Islet of Langerhans (tissue), 1 donor: ENCODE data around the gene CCDC185.
A peak's percentile ranks its signal among the peaks of the same experiment; 100 is the strongest.
"Not testable (repeated sequence)": the region's sequence is repeated elsewhere in the genome, so short reads cannot be mapped to it uniquely, and the experiment has no call there.

Experiments
- FAIRE-seq: peaks from one replicate; lab custom pipeline; 2011; peaks lifted over from hg19 to GRCh38; lab: Jason Lieb, UNC

Gene CCDC185

GRCh38 chr1:223394706-223395105 lies 1.5 kb downstream of the CCDC185 start:
- no peak for FAIRE-seq

DNA sequence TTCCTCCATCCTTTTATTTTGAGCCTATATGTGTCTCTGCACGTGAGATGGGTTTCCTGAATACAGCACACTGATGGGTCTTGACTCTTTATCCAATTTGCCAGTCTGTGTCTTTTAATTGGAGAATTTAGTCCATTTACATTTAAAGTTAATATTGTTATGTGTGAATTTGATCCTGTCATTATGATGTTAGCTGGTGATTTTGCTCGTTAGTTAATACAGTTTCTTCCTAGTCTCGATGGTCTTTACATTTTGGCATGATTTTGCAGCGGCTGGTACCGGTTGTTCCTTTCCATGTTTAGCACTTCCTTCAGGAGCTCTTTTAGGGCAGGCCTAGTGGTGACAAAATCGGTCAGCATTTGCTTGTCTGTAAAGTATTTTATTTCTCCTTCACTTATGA lies 6.2 kb downstream of the CCDC185 start:
- FAIRE-seq = not testable (repeated sequence)

DNA sequence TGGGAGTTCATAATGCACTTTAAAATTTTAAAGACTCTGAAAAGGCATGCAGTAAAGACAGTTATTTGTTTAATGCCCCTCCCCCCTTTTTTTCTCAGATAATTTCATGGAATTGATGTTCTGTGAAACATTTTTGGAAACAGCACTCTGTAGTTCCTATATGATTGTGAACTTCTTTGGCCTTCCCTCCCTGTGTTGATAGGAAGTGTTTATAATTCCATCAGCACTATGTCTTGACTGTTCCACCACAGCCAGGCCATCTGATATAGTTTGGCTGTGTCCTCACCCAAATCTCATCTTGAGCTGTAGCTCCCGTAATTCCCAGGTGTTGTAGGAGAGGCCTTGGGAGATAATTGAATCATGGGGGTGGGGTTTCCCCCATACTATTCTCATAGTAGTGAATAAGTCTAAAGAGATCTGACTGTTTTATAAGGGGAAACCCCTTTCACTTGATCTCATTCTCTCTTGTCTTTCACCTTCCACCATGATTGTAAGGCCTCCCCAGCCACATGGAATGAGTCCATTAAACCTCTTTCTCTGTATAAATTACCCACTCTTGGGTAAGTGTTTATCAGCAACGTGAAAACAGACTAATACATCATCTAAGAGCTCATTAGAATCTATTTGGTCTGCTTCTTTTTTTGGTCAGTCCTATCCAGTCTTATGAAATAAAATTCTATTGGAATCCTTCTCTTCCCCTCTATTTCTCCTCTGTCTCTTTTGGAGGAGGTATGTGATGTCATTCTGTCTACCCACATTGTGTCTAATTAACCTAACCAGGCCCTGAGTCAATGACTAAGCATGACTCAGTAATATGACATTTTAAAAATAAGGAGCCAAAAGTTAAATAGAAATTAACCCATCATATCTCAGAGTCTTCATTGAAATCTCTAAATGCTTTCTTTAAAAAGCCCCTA lies 8.9 kb downstream of the CCDC185 start:
- FAIRE-seq = peak; percentile 72

- FAIRE-seq = no peak
These were observed 9.6 kb downstream of the CCDC185 start for GRCh38 chr1:223402790-223403142.

GRCh38 chr1:223403184-223403815 lies 10.1 kb downstream of the CCDC185 start:
- FAIRE-seq = no peak

DNA sequence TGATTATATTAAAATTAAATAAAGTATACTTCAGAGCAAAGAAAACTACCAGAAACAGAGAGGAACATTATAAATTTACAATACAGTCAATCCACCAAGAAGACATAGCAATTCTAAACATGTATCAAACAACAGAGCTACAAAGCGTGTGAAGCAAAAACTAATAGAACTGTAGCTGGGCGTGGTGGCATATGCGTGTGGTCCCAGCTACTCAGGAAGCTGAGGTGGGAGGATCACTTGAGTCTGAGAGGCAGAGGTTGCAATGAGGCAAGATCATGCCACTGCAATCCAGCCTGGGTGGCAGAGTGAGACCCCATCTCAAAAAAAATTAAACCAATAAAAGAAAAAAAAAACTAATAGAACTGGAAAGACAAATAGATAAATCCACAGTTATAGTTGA lies 12.3 kb downstream of the CCDC185 start:
- no peak for FAIRE-seq

DNA sequence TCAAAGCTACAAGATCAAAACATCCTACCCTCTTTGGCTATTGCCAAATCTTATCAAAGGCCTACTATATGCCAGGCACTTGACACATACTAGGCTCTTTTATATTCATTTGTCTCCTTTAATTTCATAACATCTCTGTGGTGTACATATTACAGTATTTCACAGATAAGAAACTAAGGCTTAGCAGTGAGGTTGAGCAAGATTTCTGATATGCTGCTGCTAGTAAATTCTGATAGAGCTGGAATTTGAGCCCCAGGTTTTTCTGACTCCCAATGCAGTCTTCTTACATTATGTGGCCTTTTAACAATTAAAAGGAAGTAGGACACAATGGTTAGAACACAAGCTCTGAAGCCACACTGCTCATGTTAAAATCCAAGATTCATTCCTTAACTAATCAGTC lies 16.8 kb downstream of the CCDC185 start:
- FAIRE-seq = no peak

GRCh38 chr1:223411309-223411708 lies 18.1 kb downstream of the CCDC185 start:
- FAIRE-seq = no peak

DNA sequence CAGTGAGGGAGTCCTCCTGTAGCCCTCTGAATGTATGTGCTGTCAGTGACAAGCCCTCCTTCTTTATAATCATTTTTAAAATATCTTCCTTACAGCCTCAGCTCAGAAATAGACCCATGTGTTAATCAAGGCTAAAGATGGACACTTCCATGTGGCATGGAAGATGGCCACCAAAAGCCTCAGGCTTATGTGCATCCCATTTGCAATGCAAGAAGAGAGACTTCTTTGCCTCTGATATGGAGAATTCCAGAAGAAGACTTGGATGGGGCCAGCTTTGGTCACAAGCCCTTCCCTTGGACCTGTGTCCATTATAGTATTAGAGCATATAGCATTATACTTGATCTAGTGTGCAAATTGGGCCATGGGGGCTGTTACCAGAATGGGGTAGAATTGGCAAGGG lies 18.5 kb downstream of the CCDC185 start:
- FAIRE-seq = no peak

DNA sequence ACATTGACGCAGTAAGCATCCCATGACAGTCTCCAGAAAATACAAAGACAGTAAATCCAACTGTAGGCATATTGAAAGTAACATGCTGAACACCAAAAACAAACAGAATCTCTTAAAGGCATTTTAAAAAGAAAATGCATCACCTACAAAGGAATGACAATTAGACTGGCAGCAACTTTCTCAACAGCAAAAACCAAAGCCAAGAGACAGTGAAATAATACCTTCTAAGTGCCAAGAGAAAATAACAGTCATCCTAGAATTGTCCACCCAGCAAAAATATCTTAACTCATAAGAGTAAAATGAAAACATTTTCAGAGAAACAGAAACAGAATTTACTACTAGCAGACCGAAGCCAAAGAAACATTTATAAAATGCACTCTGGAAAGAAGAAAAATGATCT lies 20.0 kb downstream of the CCDC185 start:
- FAIRE-seq = no peak

DNA sequence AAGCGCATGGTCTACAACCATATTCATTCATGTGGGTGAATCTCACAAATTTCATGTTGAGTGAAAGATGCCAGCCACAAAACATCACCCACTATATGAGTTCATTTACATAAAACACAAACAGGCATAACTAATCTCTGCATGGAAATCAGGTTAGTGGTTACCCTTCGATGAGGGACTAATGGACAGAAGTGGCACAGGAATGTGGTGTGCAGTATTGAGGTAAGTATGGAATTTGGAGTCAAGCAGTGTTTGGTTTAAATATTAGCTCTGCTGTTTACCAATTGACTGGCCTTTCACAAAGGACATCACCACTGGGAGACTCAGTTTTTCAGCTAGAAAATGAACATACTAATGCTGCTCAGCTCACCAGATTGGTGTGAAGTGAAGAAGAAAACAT lies 24.2 kb downstream of the CCDC185 start:
- FAIRE-seq = no peak

DNA sequence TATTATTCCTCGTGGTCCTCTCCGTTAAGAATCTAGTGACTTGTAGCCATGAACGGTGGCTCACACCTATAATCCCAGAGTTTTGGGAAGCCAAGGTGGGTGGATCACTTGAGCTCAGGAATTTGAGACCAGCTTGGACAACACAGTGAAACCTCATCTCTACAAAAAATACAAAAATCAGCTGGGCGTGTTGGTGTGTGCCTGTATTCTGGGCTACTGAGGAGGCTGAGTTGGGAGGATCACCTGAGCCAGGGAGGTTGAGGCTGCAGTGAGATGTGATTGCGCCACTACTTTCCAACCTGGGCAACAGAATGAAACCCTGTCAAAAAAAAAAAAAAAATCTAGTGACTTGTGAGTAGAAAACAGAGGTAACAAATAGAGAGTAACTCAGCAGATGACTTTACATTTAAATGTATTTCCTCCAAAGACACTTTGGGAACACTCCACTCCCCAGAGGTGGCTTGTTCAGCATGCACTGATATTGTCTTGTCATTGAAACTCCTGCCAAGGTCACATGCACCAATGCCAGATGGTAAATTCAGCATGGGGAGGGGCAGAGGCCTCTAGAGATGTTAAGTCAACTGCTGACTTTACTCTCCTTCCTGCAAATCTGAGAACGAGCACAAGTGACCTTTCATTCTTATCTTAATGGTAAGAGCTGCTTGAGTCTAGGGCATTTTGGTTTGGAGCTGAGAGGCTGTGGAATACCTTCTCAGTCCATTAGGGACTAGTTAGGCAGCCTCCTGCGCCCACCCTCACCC lies 24.9 kb downstream of the CCDC185 start:
- no peak for FAIRE-seq

DNA sequence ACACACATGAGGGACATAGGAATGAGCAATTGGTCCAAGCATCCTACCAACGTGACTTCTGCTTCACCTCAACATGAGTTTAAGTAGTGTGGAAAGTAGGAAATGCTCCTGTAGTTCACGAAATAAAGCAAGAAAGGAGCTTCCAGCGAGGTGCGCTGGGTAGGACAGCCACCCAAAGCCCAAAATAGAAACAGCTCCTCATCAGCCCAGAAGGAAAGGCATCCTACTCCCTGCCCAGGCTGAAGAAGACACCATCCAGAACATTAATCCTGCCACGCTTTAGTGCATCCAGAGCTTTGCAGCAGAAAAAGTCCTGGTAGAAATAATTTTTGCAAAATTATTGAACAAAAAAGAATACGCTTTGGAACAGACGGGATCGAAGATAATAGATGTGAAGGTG lies 25.9 kb downstream of the CCDC185 start:
- no peak for FAIRE-seq

DNA sequence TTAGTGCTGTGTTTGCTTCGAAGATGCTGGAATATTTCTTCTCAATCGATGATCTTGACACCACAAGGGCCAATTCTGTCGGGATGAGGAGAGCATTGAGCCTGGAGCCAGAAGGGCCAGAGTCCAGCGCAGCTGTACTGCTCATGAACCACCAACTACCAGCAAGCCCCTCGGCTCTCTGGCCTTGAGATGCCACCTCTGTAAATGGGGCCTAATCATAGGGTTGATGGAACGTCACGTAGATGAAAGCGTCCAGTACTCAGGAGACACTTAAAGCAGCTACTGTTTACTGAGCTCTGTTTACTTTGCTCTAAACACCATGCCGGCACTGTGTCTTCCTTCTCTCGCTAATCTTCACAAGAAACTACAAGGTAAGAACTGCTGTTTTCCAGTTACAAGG lies 26.3 kb downstream of the CCDC185 start:
- no peak for FAIRE-seq

DNA sequence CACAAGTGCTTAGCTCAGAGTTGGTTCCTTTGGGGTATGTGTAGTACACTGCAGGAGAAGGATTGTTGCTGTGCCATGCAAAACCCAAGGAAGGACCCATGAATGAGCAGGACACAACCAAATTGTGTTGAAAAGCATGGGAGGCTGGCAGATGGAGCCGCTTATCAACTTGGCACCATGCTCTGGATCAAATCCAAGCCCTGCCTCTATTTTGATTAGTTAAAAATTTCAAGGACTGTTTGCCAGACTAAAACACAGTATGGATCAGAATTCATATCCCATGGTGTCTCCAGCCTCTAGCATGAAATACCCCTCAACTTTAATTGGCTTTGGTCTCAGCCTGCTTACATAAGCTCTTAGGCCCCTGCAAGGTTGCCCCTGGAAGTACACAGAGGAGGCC lies 27.8 kb downstream of the CCDC185 start:
- FAIRE-seq = no peak

DNA sequence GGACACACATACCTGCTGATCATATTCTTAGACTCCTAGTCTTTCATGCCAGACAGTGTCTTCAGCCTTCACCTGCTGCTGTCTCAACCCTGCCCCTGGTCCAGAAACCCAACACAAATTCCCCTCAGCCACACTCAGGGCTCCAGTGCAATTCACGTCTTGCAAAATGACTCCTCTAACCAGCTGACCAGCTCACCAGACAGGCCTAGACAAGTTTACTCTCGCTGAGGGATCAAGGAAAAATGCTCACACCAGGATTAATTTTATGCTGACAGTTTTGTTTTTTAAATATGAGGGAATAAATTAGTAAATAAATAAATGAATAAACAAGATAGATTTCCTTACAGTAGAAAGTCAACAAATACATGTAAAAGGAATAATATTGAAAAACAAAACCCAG lies 28.5 kb downstream of the CCDC185 start:
- no peak for FAIRE-seq

GRCh38 chr1:223422911-223423310 lies 29.7 kb downstream of the CCDC185 start:
- no peak for FAIRE-seq

- no peak for FAIRE-seq
These were observed 30.5 kb downstream of the CCDC185 start for GRCh38 chr1:223423641-223424233.

GRCh38 chr1:223425550-223425949 lies 32.3 kb downstream of the CCDC185 start:
- FAIRE-seq = no peak

- no peak for FAIRE-seq
These were observed 33.7 kb downstream of the CCDC185 start for GRCh38 chr1:223426936-223427335.

GRCh38 chr1:223429313-223429731 lies 36.1 kb downstream of the CCDC185 start:
- FAIRE-seq = no peak

- FAIRE-seq = no peak
These were observed 36.6 kb downstream of the CCDC185 start for GRCh38 chr1:223429821-223430220.

DNA sequence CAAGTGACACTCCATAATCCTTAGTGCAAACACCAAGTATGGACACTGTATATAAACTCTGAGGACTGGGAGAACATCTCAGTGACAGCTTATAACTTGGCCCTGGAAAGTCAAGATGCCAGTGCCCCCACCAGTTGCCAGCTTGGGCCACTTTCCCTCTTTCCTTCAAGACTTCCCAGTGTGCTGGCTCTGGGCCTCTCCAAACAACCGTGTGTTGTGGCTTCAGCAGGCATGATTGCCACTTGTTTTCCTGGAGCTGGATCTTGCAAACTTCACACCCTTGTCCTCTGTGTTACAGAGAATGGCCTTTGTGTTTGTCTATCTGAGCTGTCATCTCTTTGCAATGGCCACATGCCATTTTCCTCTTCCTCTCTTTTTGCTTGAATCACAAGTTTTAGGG lies 37.0 kb downstream of the CCDC185 start:
- no peak for FAIRE-seq
